Measurements from ENCODE around the gene RRP15. TPM values are rescaled to one million over a fixed set of nuclear protein-coding genes. Genes with fewer than 3 reads are reported as not detected.

The RRP15 gene
- total and polyA plus RNA-seq, 2 of the 8 experiments (the other 6 are each of a cell fraction or from before 2014, with no cell fraction given) = 3.7 to 52.8 TPM

GRCh38 chr1:218365226-218365999 is 80.3 kb downstream of the RRP15 start (continued):
- TF ChIP-seq RFX5 (IDR thresholded peaks at IDR 0.05; ENCODE audit: borderline replicate concordance, low read depth, low read length) (no peak), TAF1 (IDR thresholded peaks at IDR 0.05; ENCODE audit: low read depth, low read length) (no peak), MAX (IDR thresholded peaks at IDR 0.05) (no peak)

Data from H1 (cell line).